GM12801 (cell line): ENCODE measurements around the gene SREBF2.

Experiments used
- CTCF ChIP-seq: IDR thresholded peaks from one replicate; pipeline ENCODE4 v1.5.1; 2011; ENCODE audit warnings: control low read depth; ENCODE audit not compliant: insufficient read length; ENCODE audit errors: extremely low read depth

SREBF2 gene

DNA sequence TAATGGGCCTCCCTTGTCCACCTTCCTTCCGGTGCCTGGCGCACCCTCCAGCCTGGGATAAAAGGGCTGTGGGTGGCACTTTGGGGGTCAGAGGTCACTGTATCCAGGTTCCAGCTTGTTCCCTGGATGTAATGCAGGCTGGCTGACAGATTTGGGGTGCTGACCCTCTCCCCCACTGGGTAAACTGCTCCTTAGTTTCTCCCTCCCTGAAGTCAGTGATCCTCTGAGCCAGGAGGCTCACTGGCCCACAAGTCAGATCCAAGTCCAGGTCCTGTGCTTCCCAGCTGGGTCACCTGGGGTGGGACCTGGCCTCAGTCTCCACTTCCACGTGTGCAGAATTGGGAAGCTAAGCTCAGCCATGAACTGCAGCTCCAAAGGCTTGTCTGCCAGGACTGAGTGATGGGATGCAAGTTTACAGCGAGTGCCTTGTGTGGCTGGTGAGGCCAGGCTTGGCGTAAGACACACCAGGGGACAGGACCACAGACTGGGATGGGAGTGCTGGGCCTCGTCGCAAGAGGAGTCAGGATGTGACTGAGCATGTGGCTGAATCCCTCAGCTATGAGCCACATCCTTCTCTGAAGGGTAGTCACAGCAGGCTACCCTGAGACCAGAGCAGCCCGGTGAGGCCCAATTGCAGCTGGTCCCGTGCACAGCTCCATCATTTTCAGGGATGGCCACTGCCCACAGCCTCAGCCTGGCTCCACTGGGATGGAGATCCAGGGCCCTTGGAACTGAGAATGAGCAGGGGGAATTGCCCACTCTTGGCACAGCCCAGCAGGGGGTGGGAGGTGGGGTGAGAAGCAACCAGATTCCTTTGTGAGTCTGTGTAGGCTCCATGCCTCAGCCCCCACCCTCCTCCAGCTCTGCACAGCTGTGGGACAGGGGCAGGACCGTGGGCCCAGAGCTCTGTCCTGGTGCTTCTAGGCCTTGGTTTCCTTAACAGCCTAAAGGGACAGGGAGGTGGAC, 74.8 kb downstream of the SREBF2 start:
- TF ChIP-seq CTCF: no peak

DNA sequence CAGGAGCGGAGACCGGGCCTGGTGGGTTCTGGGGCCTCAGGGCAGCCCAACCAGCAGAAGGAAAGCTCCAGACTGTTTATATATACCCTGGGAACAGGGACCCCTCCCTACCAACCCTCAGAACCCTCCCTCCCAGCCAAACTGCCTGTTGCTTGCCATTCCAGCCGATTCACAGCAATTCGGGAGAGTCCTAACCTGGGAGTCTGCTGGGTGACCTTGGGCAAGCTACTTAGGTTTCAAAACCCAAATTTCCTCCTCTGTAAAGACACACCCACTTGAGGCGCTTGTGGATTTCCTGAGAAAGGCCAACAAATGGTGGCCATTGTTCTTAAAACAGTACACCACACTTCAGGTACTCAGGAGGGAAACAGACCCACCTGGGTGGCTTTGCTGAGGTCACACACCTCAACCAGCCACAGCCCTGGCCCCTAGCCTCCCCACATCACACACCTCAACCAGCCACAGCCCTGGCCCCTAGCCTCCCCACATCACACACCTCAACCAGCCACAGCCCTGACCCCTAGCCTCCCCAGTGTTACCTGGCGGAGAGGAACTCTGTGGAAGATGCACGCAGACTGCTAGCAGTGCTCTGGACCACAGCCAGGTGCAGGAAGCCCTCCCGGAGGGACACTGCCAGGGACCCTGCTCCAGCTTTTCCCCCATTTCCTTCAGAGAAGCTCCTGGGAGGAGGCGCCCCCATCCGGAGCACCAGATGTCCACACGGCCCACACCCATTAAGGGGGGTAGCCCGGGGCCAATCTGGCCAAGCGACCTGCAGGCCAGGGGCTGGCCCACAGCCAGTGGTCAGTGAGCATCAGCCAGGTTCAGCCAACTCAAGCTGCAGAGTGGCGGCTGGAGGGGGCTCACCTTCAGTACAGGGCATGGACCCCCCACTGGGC, 75.8 kb downstream of the SREBF2 start:
- TF ChIP-seq CTCF: no peak

- TF ChIP-seq CTCF: no peak
Measured at GRCh38 chr22:41909310-41910049, 76.6 kb downstream of the SREBF2 start.

DNA sequence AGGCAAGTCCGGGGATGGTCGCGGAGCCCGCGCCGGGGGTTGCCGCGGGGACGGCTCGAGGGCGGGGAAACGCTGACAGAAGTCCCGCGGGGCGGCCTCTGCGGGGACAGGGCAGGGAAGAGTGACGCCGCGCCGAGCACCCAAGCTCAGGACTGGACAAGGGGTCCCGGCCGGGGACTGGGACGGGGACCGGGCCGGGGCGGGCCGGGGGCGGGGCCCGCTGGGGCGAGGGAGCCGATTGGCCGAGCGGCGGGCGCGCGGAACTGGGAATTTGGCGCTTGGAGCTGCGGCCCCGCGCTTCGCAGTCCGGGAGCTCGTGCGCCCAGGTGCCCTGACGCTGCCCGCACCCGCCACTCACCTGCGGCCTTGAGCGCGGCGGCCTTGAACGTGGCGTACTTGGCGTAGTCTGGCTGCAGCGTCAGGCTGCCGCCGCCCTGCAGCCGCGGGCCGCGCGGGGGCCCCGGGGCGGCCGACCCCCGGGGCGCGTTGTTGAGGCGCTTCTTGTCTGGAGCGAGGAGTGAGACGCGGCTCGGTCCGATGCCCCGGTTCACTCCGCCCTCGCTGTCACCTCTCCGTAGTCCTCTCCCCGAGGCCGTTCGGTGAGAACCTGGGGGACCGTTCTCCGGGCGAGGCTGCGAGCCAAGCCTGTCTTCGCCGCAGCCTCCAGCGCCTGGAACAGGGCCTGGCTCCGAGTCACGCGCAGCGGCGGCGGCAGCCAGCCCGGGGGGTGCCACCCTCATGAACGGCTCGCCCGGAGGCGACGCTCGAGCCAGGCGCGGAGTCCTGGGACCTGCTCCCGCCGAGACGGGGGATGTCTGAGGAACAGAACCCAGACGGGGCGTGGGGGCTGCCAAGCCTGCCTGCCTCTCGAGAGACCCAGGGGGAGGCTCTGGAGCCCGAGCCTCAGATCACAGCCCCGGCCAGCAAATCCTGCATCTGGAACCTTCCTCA, 77.4 kb downstream of the SREBF2 start:
- no peak for TF ChIP-seq CTCF

GRCh38 chr22:41911001-41911611, 78.2 kb downstream of the SREBF2 start:
- TF ChIP-seq CTCF: no peak

- no peak for TF ChIP-seq CTCF
Measured at GRCh38 chr22:41912338-41913039, 79.6 kb downstream of the SREBF2 start.
